ENCODE data around the gene ZNF579. TPM values are rescaled to one million over a fixed set of nuclear protein-coding genes. Genes with fewer than 3 reads are reported as not detected.

ZNF579 gene
- total RNA-seq, 1 experiment from 2014 or later, result 12.6 TPM

DNA sequence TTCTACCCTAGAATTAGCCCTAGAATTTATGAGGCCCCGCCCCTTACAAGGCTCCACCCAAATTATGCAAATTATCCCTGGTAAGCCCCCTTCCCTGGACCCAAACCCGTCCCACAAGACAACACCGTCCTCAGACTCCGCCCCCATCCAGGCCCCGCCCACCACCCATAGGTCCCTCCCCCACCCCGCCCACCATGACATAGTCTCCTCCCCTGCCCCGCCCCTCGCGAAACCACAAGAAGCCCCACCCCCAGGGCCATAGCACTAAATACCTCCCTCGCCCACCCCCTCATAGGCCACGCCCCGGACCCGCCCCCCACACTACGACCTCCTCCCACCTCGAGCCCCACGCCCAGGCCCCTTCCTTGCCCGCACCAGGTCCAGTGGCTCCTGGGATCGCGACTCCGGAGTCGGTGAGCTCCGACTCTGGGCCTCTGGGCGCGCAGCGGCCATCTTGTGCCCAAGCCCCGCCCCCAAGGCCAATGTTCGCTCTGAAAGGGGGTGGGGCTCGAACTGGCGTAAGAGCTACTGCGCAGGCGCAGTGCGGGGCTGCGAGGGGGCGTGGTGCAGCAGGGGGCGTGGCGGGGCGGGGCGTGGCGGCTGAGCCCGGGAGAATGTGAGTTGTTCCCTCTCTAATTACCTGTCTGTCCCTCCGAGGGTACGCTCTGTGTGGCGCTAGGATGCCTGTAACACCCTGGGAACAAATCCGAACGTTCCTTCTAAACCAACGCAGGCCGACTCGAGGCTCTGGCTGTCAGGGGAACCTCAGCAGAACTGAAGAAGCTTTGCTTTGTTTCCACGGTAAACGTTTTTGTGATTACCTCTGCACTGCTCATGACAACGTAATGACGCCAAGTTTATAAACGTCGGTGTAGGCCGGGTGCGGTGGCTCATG is 43.7 kb upstream of the ZNF579 start, which contains the start of gene ZNF784:
Gene ZNF784, minus strand, starts transcription at position 458 of the 895 bp plus-strand sequence. Its CDS starts 5 bp downstream, at position 453.
- ChIA-PET CTCF (interaction anchor here (0.6 to 3.3 kb wide), 10 partner anchors 9 to 483 kb away, joined by 3 to 12 read pairs (median 4); no protein-coding TSS in a partner anchor), POLR2A (interaction anchor here (0.7 to 3.2 kb wide), 10 partner anchors 9 to 232 kb away, joined by 3 to 15 read pairs (median 4); partner anchors contain the start of genes FIZ1, U2AF2, ZNF524 and ZNF628)
- peak within 1 kb of the TSS; percentile 99 for H3K27ac Mint-ChIP-seq (ENCODE audit: low read depth, unreplicated experiment)
- DNase-seq (ENCODE audit: unreplicated experiment), result peak; percentile 93
- peak within 1 kb of the TSS; percentile 91 for H3K4me3 Mint-ChIP-seq (ENCODE audit: unreplicated experiment)
- TF ChIP-seq, protein P1, sequence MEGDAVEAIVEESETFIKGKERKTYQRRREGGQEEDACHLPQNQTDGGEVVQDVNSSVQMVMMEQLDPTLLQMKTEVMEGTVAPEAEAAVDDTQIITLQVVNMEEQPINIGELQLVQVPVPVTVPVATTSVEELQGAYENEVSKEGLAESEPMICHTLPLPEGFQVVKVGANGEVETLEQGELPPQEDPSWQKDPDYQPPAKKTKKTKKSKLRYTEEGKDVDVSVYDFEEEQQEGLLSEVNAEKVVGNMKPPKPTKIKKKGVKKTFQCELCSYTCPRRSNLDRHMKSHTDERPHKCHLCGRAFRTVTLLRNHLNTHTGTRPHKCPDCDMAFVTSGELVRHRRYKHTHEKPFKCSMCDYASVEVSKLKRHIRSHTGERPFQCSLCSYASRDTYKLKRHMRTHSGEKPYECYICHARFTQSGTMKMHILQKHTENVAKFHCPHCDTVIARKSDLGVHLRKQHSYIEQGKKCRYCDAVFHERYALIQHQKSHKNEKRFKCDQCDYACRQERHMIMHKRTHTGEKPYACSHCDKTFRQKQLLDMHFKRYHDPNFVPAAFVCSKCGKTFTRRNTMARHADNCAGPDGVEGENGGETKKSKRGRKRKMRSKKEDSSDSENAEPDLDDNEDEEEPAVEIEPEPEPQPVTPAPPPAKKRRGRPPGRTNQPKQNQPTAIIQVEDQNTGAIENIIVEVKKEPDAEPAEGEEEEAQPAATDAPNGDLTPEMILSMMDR (IDR thresholded peaks at IDR 0.05; ENCODE audit: unreplicated experiment), result no peak
- H3K36me3 Mint-ChIP-seq (ENCODE audit: insufficient read depth, unreplicated experiment), result peaks cover 14% of the 10 kb centered on the region
- intact Hi-C loops (cut with micrococcal nuclease), result loop anchor here (1.0 kb wide), 1 partner anchor 18 kb away; no protein-coding TSS in a partner anchor
- peaks cover 10% of the 10 kb centered on the region for H3K4me1 Mint-ChIP-seq (ENCODE audit: insufficient read depth, unreplicated experiment)
- no TSS peak for BruUV-seq (replicated peaks)
- no peaks in the 10 kb centered on the region for H3K9me3 Mint-ChIP-seq (ENCODE audit: unreplicated experiment)
- H3K27me3 Mint-ChIP-seq (ENCODE audit: insufficient read depth, unreplicated experiment), result no peaks in the 10 kb centered on the region

DNA sequence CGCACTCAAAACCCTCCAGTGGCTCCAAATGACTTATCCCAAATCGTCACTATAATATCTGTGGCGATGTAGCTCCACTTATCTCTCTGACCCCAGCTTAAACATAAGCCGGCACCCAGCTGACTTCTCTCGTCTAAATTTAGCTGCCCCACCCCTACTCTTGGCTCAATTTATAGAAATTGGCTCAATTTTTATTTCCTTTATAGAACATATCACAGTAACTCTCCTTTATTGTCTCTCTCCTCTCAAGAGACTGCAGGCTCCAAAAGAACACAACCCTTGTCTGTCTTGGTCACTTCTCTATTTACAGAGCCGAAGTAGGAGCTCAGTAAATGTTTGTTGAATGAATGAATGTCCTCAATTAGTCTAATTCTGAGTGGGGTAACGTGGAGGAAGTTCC is 42.9 kb upstream of the ZNF579 start:
- Mint-ChIP-seq H3K27ac (ENCODE audit: low read depth, unreplicated experiment) (peak overlapping the region; percentile 99), H3K4me3 (ENCODE audit: unreplicated experiment) (peak overlapping the region; percentile 91), H3K4me1 (ENCODE audit: insufficient read depth, unreplicated experiment) (peaks cover 10% of the 10 kb centered on the region), H3K27me3 (ENCODE audit: insufficient read depth, unreplicated experiment) (no peaks in the 10 kb centered on the region), H3K36me3 (ENCODE audit: insufficient read depth, unreplicated experiment) (peaks cover 16% of the 10 kb centered on the region), H3K9me3 (ENCODE audit: unreplicated experiment) (no peaks in the 10 kb centered on the region)
- CTCF ChIA-PET, result interaction anchor here (0.6 to 2.0 kb wide), 6 partner anchors 9 to 287 kb away, joined by 3 to 7 read pairs (median 5); partner anchors contain the start of gene ZNF865
- TSS peak; percentile 36 for BruUV-seq (replicated peaks)
- TF ChIP-seq, protein P1 (IDR thresholded peaks at IDR 0.05; ENCODE audit: unreplicated experiment), result no peak
- no peak for DNase-seq (ENCODE audit: unreplicated experiment)
- intact Hi-C loops (cut with micrococcal nuclease), result no loop called here
- POLR2A ChIA-PET, result interaction anchor here (0.7 to 3.2 kb wide), 6 partner anchors 14 to 231 kb away, joined by 3 to 15 read pairs (median 6); partner anchors contain the start of genes U2AF2 and ZNF865

DNA sequence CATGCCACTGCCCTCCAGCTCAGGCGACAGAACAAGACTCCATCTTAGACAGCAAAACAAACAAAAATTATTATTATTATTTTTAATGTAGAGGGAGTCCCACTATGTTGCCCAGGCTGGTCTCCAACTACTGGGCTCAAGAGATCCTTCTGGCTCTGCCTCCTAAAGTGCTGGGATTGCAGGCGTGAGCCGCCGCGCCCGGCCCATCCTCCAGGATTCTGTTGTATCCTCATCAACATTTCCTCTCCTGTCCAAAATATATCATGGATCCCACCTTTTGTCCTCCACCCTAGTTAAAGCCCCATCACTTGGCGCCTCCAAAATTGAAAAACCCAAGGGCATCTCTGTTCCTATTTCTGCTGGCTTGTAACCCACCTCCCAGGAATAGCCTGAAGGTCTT is 42.5 kb upstream of the ZNF579 start:
- Mint-ChIP-seq H3K36me3 (ENCODE audit: insufficient read depth, unreplicated experiment) (peaks cover 17% of the 10 kb centered on the region), H3K4me1 (ENCODE audit: insufficient read depth, unreplicated experiment) (peaks cover 10% of the 10 kb centered on the region), H3K4me3 (ENCODE audit: unreplicated experiment) (peak overlapping the region; percentile 91), H3K27ac (ENCODE audit: low read depth, unreplicated experiment) (no peak overlapping the region), H3K9me3 (ENCODE audit: unreplicated experiment) (no peaks in the 10 kb centered on the region), H3K27me3 (ENCODE audit: insufficient read depth, unreplicated experiment) (no peaks in the 10 kb centered on the region)
- TF ChIP-seq, protein P1 (IDR thresholded peaks at IDR 0.05; ENCODE audit: unreplicated experiment), result no peak
- BruUV-seq (replicated peaks), result no TSS peak
- ChIA-PET CTCF (interaction anchor here (0.6 to 1.8 kb wide), 5 partner anchors 10 to 286 kb away, joined by 3 to 6 read pairs (median 4); partner anchors contain the start of gene ZNF865), POLR2A (interaction anchor here (0.7 to 3.2 kb wide), 4 partner anchors 14 to 231 kb away, joined by 3 to 15 read pairs (median 6); partner anchors contain the start of gene ZNF865)
- intact Hi-C loops (cut with micrococcal nuclease), result no loop called here
- no peak for DNase-seq (ENCODE audit: unreplicated experiment)
